GM23248 (cell line): ENCODE data around the gene INPP5A.

Experiments
- EZH2 ChIP-seq: fragments of 200-600 bp; sonication (generic); IDR thresholded peaks from 2 replicates; pipeline ENCODE4 v1.6.1; 2018; ENCODE audit warnings: antibody characterized with exemption, mild to moderate bottlenecking; ENCODE audit not compliant: insufficient read depth, poor library complexity, severe bottlenecking
- EZH2phosphoT487 ChIP-seq: fragments of 200-600 bp; sonication (generic); IDR thresholded peaks from 2 replicates; pipeline ENCODE4 v1.6.1; 2018; ENCODE audit warnings: antibody characterized with exemption, moderate library complexity, mild to moderate bottlenecking, low read depth; ENCODE audit not compliant: insufficient read depth

- TF ChIP-seq EZH2, result no peak
- no peak for TF ChIP-seq EZH2phosphoT487
These were observed 175.2 kb downstream of the INPP5A start for GRCh38 chr10:132712743-132713142.
